ENCODE results near the gene MYCN. TPM values are rescaled to one million over a fixed set of nuclear protein-coding genes. Genes with fewer than 3 reads are reported as not detected.
A peak's percentile ranks its signal among the peaks of the same experiment; 100 is the strongest.

The MYCN gene
- total and polyA plus RNA-seq, 2 of the 13 experiments (the other 11 are each of a cell fraction or from before 2014, with no cell fraction given) = not detected

DNA sequence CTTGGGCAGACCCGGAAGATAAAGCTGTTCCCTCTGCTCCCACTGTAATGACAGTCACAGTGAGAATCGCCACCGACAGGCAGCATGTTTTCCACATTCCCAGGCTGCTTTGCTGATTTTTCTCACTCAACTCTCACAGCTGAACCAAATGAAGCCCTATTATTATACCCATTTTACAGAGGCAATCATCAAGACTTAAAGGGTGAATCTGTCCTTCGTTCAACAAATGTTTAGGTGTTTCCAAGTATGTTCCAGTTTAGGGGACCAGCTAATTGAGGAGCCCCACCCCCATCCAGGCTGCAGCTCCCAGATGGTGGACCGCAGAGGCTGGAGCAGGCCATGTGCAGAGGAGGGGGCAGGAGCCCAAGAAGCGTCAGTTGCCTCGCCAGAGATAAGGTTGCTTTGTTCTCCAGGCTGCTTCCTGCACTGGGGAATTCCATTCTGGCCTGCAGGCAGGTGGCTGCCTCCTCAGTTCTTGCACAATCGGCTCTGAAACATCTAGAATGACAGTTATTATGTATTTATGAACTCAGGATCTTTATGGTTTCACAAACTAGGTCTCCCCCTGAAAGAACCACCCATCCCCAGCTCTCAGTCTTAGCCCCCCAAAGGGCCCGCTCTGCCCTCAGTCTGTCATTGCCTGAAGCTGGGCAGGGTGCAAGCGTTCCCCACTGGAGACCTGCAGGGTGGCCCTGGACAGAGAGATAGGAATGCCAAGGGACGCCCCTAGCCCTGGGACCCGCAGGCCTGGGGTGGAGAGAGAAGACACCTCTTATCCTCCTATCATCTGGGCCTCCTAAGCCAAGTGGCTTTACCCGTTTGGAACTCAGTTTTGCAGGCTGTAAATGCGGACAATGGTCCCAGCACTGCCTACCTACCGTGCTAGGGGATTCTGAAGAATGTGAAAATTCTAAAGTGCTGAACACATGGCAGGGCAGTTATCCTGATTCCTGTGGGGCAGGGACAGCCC is 49.1 kb upstream of the MYCN start:
- H3K79me2 ChIP-seq (ENCODE audit: insufficient read depth, low read length) = no peaks in the 10 kb centered on the region
- no peaks in the 10 kb centered on the region for H3K9me3 ChIP-seq (ENCODE audit: low read length)
- no peak overlapping the region for H3K9ac ChIP-seq (ENCODE audit: insufficient read depth, low read depth, low read length)
- H3K4me1 ChIP-seq (ENCODE audit: insufficient read depth, low read length) = no peaks in the 10 kb centered on the region
- peak; percentile 73 for ATAC-seq
- in situ Hi-C loops (cut with HindIII; ENCODE audit: extremely low pct_ligation_motif_present, low pct_unique_long_range_greater_than_20kb) = no loop called here
- H2AFZ ChIP-seq (ENCODE audit: low read length) = no peak overlapping the region
- intact Hi-C loops (cut with micrococcal nuclease; ENCODE audit: unreplicated experiment) = no loop called here
- peak; percentile 30 for FAIRE-seq
- H3K4me2 ChIP-seq (ENCODE audit: low read depth, low read length) = no peak overlapping the region
- H3K27ac ChIP-seq (ENCODE audit: extremely low read length, insufficient read depth, low read length) = no peak overlapping the region
- peak; percentile 38 for DNase-seq (ENCODE audit: low spot score)
- WGBS (ENCODE audit: low lambda C conversion rate) = 47% methylated on average over 12 of the region's 15 CpGs
- no peaks in the 10 kb centered on the region for H3K36me3 ChIP-seq (replicated peaks in 1 of 2; ENCODE audit: control insufficient read depth in 1 of 2, insufficient read depth in 2 of 2, low read length in 2 of 2)
- peaks cover 0 to 3% of the 10 kb centered on the region in 2 experiments; a peak in 1 of 5 replicates for H3K27me3 ChIP-seq (ENCODE audit: control insufficient read depth in 1 of 2, insufficient read depth in 2 of 2, low read length in 2 of 2)
- ChIA-PET CTCF (ENCODE audit: low intra/inter-chr PET ratio, low total read pairs) (no interaction called here), POLR2A (no interaction called here)
- no peak overlapping the region for H3K4me3 ChIP-seq (replicated peaks in 1 of 3; ENCODE audit: insufficient read depth in 1 of 3, low read depth in 2 of 3, low read length in 3 of 3)
- BruUV-seq (replicated peaks) = no TSS peak
- H4K20me1 ChIP-seq (ENCODE audit: insufficient read depth, low read length) = no peaks in the 10 kb centered on the region
- TF ChIP-seq ZNF567 (CRISPR knock-in tag; IDR thresholded peaks at IDR 0.05; ENCODE audit: borderline replicate concordance) (no peak), EEA1 (CRISPR knock-in tag; IDR thresholded peaks at IDR 0.05; ENCODE audit: borderline replicate concordance) (no peak), ZMYM3 (CRISPR knock-in tag; IDR thresholded peaks at IDR 0.05) (peak; percentile 17; the same call in 1 of the 2 replicates), CCAR2 (optimal IDR thresholded peaks at IDR 0.05; ENCODE audit: low read depth, low read length) (no peak), BRF2 (CRISPR knock-in tag; IDR thresholded peaks at IDR 0.05) (no peak), CEBPG (CRISPR knock-in tag; IDR thresholded peaks at IDR 0.05) (peak; percentile 78), ZNF619 (CRISPR knock-in tag; IDR thresholded peaks at IDR 0.05) (no peak), ZNF432 (CRISPR knock-in tag; IDR thresholded peaks at IDR 0.05; ENCODE audit: borderline replicate concordance) (no peak), TRIM24 (CRISPR knock-in tag; IDR thresholded peaks at IDR 0.05) (no peak), ZNF10 (CRISPR knock-in tag; IDR thresholded peaks at IDR 0.05; ENCODE audit: borderline replicate concordance, low read depth) (no peak), TSC22D2 (CRISPR knock-in tag; IDR thresholded peaks at IDR 0.05; ENCODE audit: borderline replicate concordance) (no peak), ZNF891 (CRISPR knock-in tag; IDR thresholded peaks at IDR 0.05) (no peak), ZNF260 (CRISPR knock-in tag; IDR thresholded peaks at IDR 0.05; ENCODE audit: borderline replicate concordance, low read depth) (no peak), ZNF747 (CRISPR knock-in tag; IDR thresholded peaks at IDR 0.05; ENCODE audit: borderline replicate concordance) (no peak), PRDM10 (CRISPR knock-in tag; IDR thresholded peaks at IDR 0.05; ENCODE audit: low read depth) (0 out of 2 replicates have a peak, but pooled peaks have one; percentile 35), ZNF629 (CRISPR knock-in tag; conservative IDR thresholded peaks at IDR 0.05) (peak; percentile 78), BCL6 (CRISPR knock-in tag; IDR thresholded peaks at IDR 0.05) (no peak)
- TF ChIP-seq, protein P1, sequence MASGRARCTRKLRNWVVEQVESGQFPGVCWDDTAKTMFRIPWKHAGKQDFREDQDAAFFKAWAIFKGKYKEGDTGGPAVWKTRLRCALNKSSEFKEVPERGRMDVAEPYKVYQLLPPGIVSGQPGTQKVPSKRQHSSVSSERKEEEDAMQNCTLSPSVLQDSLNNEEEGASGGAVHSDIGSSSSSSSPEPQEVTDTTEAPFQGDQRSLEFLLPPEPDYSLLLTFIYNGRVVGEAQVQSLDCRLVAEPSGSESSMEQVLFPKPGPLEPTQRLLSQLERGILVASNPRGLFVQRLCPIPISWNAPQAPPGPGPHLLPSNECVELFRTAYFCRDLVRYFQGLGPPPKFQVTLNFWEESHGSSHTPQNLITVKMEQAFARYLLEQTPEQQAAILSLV (CRISPR knock-in tag; IDR thresholded peaks at IDR 0.05; ENCODE audit: borderline replicate concordance) = no peak

All from HepG2 (cell line).